Calu3 (cell line): ENCODE results near the gene PCDHGA12. TPM values are rescaled to one million over a fixed set of nuclear protein-coding genes. Genes with fewer than 3 reads are reported as not detected.

Source experiments
- BruUV-seq: library from RNA; stranded (reverse); fragments of 400-500 nt; replicated peaks from 2 replicates; lab custom pipeline; 2021; lab: Mats Ljungman, UMichigan
- CTCF ChIA-PET: fragments of 300-600 bp; sonication (Branson Sonifier 250); formaldehyde crosslinking; loops from one replicate; lab custom pipeline; 2022; ENCODE audit warnings: antibody characterized with exemption; lab: Charles Lee
- DNase-seq: peaks from one replicate; pipeline ENCODE4 v3.0.0; 2022
- H3K27ac Mint-ChIP-seq: one replicate; pipeline ENCODE4 v1.8.0; 2022; ENCODE audit warnings: mixed read lengths; ENCODE audit not compliant: unreplicated experiment
- H3K27me3 Mint-ChIP-seq: one replicate; pipeline ENCODE4 v1.8.0; 2022; ENCODE audit warnings: mixed read lengths; ENCODE audit not compliant: unreplicated experiment
- H3K36me3 Mint-ChIP-seq: one replicate; pipeline ENCODE4 v1.8.0; 2022; ENCODE audit warnings: mild to moderate bottlenecking, moderate library complexity, mixed read lengths; ENCODE audit not compliant: insufficient read depth, unreplicated experiment
- H3K4me1 Mint-ChIP-seq: one replicate; pipeline ENCODE4 v1.8.0; 2022; ENCODE audit warnings: mild to moderate bottlenecking, low read depth, mixed read lengths; ENCODE audit not compliant: unreplicated experiment
- H3K4me3 Mint-ChIP-seq: one replicate; pipeline ENCODE4 v1.8.0; 2022; ENCODE audit warnings: mild to moderate bottlenecking, low read depth, moderate library complexity, mixed read lengths; ENCODE audit not compliant: unreplicated experiment
- H3K9me3 Mint-ChIP-seq: one replicate; pipeline ENCODE4 v1.8.0; 2022; ENCODE audit warnings: low read depth, mixed read lengths; ENCODE audit not compliant: unreplicated experiment
- intact Hi-C: fragments of 100-400 bp; cut with micrococcal nuclease; formaldehyde crosslinking; loops from one replicate; pipeline ENCODE4 v1.10.0; 2022; ENCODE audit not compliant: unreplicated experiment
- total RNA-seq: library from RNA; stranded (reverse); gene quantifications from 2 replicates; pipeline ENCODE4 v1.2.3, GENCODE V29; 2022
- TF ChIP-seq, protein P1 (sequence below): fragments of 200-600 bp; IDR thresholded peaks from one replicate; pipeline ENCODE4 v1.8.0; 2022; ENCODE audit warnings: antibody characterized with exemption; ENCODE audit not compliant: unreplicated experiment

The PCDHGA12 gene
- total RNA-seq, 1 experiment from 2014 or later = 2.9 TPM

DNA sequence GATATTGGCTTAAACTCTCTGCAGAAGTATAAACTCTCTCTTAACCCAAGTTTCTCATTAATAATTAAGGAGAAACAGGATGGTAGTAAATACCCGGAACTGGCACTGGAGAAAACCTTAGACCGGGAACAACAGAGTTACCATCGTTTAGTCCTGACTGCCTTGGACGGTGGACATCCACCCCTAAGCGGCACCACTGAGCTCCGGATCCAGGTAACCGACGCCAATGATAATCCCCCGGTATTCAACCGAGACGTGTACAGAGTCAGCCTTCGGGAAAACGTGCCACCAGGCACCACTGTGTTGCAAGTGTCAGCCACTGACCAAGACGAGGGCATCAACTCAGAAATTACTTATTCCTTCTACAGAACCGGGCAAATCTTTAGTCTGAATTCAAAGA is 31.7 kb upstream of the PCDHGA12 start:
- Mint-ChIP-seq H3K36me3 (peaks cover 20% of the 10 kb centered on the region), H3K4me3 (no peak overlapping the region), H3K27me3 (no peaks in the 10 kb centered on the region), H3K4me1 (no peaks in the 10 kb centered on the region), H3K27ac (no peak overlapping the region), H3K9me3 (peaks cover 11% of the 10 kb centered on the region)
- TF ChIP-seq, protein P1, sequence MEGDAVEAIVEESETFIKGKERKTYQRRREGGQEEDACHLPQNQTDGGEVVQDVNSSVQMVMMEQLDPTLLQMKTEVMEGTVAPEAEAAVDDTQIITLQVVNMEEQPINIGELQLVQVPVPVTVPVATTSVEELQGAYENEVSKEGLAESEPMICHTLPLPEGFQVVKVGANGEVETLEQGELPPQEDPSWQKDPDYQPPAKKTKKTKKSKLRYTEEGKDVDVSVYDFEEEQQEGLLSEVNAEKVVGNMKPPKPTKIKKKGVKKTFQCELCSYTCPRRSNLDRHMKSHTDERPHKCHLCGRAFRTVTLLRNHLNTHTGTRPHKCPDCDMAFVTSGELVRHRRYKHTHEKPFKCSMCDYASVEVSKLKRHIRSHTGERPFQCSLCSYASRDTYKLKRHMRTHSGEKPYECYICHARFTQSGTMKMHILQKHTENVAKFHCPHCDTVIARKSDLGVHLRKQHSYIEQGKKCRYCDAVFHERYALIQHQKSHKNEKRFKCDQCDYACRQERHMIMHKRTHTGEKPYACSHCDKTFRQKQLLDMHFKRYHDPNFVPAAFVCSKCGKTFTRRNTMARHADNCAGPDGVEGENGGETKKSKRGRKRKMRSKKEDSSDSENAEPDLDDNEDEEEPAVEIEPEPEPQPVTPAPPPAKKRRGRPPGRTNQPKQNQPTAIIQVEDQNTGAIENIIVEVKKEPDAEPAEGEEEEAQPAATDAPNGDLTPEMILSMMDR = no peak
- DNase-seq = no peak
- TSS peak; percentile 17 for BruUV-seq
- intact Hi-C loops = no loop called here
- CTCF ChIA-PET = no interaction called here

- Mint-ChIP-seq H3K9me3 (peaks cover 9% of the 10 kb centered on the region), H3K4me3 (no peak overlapping the region), H3K4me1 (peaks cover under 1% of the 10 kb centered on the region), H3K27me3 (no peaks in the 10 kb centered on the region), H3K27ac (no peak overlapping the region), H3K36me3 (peaks cover 24% of the 10 kb centered on the region)
- no TSS peak for BruUV-seq
- CTCF ChIA-PET = no interaction called here
- DNase-seq = no peak
- TF ChIP-seq, protein P1 = no peak
- intact Hi-C loops = loop anchor here (5.0 kb wide), 1 partner anchor 78 kb away; the partner anchor contains the start of gene PCDHGC3
Observed at GRCh38 chr5:141399555-141400258, 30.6 kb upstream of the PCDHGA12 start.

DNA sequence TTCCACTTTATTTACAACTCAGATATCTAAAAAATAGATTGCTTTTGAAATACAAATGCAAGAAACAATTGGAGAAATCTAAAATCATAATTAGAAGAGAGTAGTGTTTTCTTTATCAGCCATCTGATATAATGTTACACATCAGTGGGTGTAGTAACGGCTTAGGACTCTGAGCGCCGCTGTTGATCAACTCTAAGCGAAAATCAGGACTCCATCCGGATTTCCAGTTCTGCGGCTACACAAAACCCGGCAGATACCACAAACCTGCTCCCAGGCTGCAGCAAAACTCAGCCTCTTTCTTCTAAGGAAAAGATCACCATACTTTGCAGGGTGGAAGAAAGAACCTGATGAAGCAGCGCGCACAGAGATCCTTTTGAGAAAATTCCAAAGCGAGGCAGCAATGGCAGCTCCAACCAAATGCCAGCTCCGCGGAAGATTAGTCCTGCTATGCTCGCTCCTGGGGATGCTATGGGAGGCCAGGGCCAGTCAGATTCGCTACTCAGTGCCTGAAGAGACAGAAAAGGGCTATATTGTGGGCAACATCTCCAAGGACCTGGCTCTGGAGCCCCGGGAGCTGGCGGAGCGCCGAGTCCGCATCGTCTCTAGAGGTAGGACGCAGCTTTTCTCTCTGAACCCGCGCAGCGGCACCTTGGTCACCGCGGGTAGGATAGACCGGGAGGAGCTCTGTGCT is 27.6 kb upstream of the PCDHGA12 start, which contains the start of gene PCDHGA9:
Gene PCDHGA9, plus strand, starts transcription at position 226 of the 691 bp plus-strand sequence. Its CDS starts 175 bp downstream, at position 401.
- Mint-ChIP-seq H3K9me3 (peaks cover 11% of the 10 kb centered on the region), H3K4me1 (peaks cover 17% of the 10 kb centered on the region), H3K27me3 (no peaks in the 10 kb centered on the region), H3K4me3 (peak within 1 kb of the TSS; percentile 95), H3K27ac (peak within 1 kb of the TSS; percentile 68), H3K36me3 (peaks cover 31% of the 10 kb centered on the region)
- peak; percentile 73 for DNase-seq
- intact Hi-C loops = loop anchor here (1.0 to 5.0 kb wide), 5 partner anchors 75 to 180 kb away; partner anchors contain the start of genes PCDHB14 and PCDHGC3
- TF ChIP-seq, protein P1 = peak; percentile 83
- BruUV-seq = TSS peak; percentile 40
- CTCF ChIA-PET = interaction anchor here (0.9 to 1.9 kb wide), 11 partner anchors 15 to 617 kb away, joined by 3 to 22 read pairs (median 5); partner anchors contain the start of genes PCDHA1, PCDHB14, PCDHGB7 and PCDHGC3

GRCh38 chr5:141403387-141403786 is 26.9 kb upstream of the PCDHGA12 start:
- CTCF ChIA-PET = interaction anchor here (1.0 to 1.9 kb wide), 9 partner anchors 72 to 617 kb away, joined by 3 to 22 read pairs (median 5); partner anchors contain the start of genes PCDHA1 and PCDHGC3
- TF ChIP-seq, protein P1 = no peak
- Mint-ChIP-seq H3K36me3 (peaks cover 38% of the 10 kb centered on the region), H3K9me3 (peaks cover 11% of the 10 kb centered on the region), H3K27ac (no peak overlapping the region), H3K27me3 (no peaks in the 10 kb centered on the region), H3K4me3 (peak overlapping the region; percentile 95), H3K4me1 (peaks cover 22% of the 10 kb centered on the region)
- intact Hi-C loops = loop anchor here (2.0 to 5.0 kb wide), 2 partner anchors 74 to 181 kb away; partner anchors contain the start of genes PCDHB14 and PCDHGC3
- no peak for DNase-seq
- BruUV-seq = no TSS peak
